NCI-H1417 treated with DMSO at 0.1 percent for 48 hours (cell line): ENCODE measurements around the gene IL1F10.

ENCODE experiments used
- DNase-seq: peaks from one replicate; lab custom pipeline; 2025; lab: John Stamatoyannopoulos, UW

IL1F10 gene

GRCh38 chr2:113112441-113112840 lies 44.7 kb downstream of the IL1F10 start:
- DNase-seq, result no peak

GRCh38 chr2:113112871-113113270 lies 45.1 kb downstream of the IL1F10 start:
- DNase-seq, result no peak

GRCh38 chr2:113113807-113114206 lies 46.0 kb downstream of the IL1F10 start:
- DNase-seq, result no peak

GRCh38 chr2:113114224-113114945 lies 46.6 kb downstream of the IL1F10 start:
- no peak for DNase-seq

GRCh38 chr2:113114996-113115395 lies 47.2 kb downstream of the IL1F10 start:
- no peak for DNase-seq

- no peak for DNase-seq
Measured at GRCh38 chr2:113116100-113116958, 48.6 kb downstream of the IL1F10 start.

GRCh38 chr2:113117541-113118262 lies 49.9 kb downstream of the IL1F10 start:
- no peak for DNase-seq

GRCh38 chr2:113118263-113118657 lies 50.5 kb downstream of the IL1F10 start:
- no peak for DNase-seq

GRCh38 chr2:113119111-113119510 lies 51.3 kb downstream of the IL1F10 start:
- no peak for DNase-seq

GRCh38 chr2:113120861-113121260 lies 53.1 kb downstream of the IL1F10 start:
- no peak for DNase-seq

- no peak for DNase-seq
Measured at GRCh38 chr2:113122364-113122763, 54.6 kb downstream of the IL1F10 start.

GRCh38 chr2:113123726-113124125 lies 56.0 kb downstream of the IL1F10 start:
- DNase-seq, result no peak

- DNase-seq, result no peak
Measured at GRCh38 chr2:113124181-113124961, 56.6 kb downstream of the IL1F10 start.
